SKM-1 treated with dmso at 0.1 percent for 144 hours (cell line): Measurements from ENCODE around the gene NDUFB2.
"Not testable (repeated sequence)": the region's sequence is repeated elsewhere in the genome, so short reads cannot be mapped to it uniquely, and the experiment has no call there.

ENCODE experiments used
- DNase-seq: peaks from one replicate; lab custom pipeline; 2025; ENCODE audit not compliant: unreplicated experiment; lab: John Stamatoyannopoulos, UW

NDUFB2 gene

DNA sequence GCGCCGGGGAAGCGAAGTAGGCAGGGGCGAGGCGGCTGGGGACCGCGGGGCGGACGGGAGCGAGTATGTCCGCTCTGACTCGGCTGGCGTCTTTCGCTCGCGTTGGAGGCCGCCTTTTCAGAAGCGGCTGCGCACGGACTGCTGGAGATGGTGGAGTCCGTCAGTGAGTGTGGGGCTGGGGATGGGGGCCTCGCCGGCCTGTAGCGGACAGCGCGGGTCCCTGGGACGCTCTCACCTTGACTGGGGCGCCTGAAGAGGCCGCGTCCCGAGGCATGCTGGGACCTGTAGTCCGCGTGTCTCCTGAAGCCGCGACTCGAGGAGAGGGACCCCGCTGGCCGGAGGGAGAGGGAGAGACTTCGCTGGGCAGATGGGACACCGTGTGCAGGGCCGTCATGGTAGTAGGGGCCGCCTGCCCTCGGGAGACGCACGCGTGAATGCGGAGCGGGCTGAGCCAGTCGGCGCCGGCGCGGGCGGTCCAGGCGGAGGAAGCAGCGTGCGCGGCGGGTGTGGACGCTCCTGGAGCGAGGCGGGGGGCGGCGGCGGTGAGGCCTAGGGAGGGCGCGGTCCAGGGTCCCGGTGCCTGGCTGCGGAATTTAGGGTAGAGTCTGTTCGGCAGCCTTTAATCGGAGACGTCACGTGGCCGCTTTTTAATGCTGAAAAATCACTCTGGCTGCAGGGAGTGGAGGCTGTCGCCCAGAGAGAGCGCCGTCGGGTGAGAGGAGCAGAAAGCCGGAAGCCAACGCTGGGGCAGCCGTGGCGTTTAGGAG, at the start of gene NDUFB2:
Gene NDUFB2, plus strand, starts transcription at position 29 of the 767 bp plus-strand sequence. Its CDS starts 37 bp downstream, at position 66.
- DNase-seq = peak; percentile 83

GRCh38 chr7:140646931-140647647, 49.4 kb upstream of the NDUFB2 start:
- no peak for DNase-seq

GRCh38 chr7:140649556-140650205, 46.8 kb upstream of the NDUFB2 start:
- no peak for DNase-seq

- DNase-seq = no peak
These were observed 46.1 kb upstream of the NDUFB2 start for GRCh38 chr7:140650367-140650766.

DNA sequence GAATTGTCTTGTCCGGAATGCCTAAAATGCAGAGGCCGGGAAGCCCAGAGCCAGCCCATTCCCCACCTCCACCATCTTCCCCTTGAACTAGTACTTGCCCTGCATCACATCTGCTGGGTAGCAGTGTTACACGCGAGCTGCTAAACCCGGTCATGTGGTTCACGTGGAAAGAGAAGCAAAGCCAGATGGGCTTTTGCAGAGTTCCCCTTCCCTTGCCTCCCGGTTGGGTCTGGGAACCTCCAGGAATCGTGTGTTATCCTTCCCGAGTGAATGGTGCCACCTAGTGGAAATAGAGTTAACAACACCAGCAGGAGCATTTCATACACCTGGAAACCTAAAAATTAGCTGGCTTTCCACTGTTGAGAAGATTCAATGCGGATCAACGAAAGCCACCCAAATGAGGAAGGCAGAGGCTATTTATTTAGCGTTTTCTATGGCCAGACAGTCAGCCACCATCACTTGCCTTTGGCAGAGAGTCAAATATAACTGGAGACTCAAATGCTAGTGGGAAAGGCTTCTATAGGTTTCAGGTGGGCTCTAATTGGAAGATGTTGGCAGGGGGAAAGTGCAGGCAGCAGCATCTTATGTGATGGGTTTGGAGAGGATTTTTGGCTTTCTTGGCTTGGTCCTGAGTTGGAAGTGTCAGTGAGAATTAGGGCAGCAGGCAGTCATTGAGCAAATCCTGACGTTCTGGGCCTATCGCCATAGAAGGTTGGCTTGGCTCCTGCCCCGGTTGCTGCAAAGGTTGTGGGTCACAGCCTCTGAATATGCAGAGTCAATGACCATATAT, 43.0 kb upstream of the NDUFB2 start:
- no peak for DNase-seq

GRCh38 chr7:140654109-140654387, 42.5 kb upstream of the NDUFB2 start:
- no peak for DNase-seq

GRCh38 chr7:140654661-140655060, 41.8 kb upstream of the NDUFB2 start:
- DNase-seq = no peak

GRCh38 chr7:140655511-140656408, 40.7 kb upstream of the NDUFB2 start:
- DNase-seq = no peak

- DNase-seq = peak; percentile 93
These were observed 39.7 kb upstream of the NDUFB2 start for GRCh38 chr7:140656548-140657515.

GRCh38 chr7:140657891-140658290, 38.6 kb upstream of the NDUFB2 start:
- DNase-seq = no peak

- DNase-seq = no peak
These were observed 36.7 kb upstream of the NDUFB2 start for GRCh38 chr7:140659856-140660255.

- DNase-seq = no peak
These were observed 35.4 kb upstream of the NDUFB2 start for GRCh38 chr7:140661124-140661523.

- DNase-seq = not testable (repeated sequence)
These were observed 33.6 kb upstream of the NDUFB2 start for GRCh38 chr7:140662938-140663337.

GRCh38 chr7:140667476-140667875, 29.0 kb upstream of the NDUFB2 start:
- DNase-seq = no peak

- no peak for DNase-seq
These were observed 27.9 kb upstream of the NDUFB2 start for GRCh38 chr7:140668641-140669040.

DNA sequence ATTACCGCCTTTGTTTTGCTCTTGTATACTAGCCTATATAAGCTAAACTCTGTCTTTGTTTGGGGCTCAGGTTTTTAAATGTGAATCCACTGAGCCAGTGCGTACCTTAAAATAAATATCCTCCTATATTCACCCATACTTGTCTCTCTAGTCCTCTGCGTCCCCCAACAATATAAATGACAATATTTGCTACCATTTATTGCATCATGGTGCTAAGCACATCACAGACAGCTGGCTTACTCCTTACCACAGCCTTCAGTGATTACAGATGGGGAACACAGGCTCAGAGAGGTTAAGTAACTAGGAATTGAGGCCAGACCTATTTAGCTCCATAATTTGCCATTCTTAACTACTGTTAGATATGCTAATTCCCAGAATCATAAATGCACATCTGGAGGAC, 27.2 kb upstream of the NDUFB2 start:
- DNase-seq = no peak

DNA sequence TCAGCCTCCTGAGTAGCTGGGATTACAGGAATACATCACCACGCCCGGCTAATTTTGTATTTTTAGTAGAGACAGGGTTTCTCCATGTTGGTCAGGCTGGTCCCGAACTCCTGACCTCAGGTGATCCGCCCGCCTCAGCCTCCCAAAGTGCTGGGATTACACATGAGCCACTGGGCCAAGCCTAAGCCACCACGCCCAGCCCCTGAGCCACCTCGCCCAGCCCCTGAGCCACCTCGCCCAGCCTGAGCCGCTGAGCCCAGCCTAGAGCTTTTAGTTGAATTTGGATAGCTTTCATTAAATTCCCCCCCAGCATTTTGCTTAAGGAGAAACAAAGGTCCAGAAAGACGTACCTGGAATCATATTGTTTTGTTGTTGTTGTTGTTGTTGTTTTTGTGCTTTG, 26.6 kb upstream of the NDUFB2 start:
- not testable (repeated sequence) for DNase-seq

- DNase-seq = no peak
These were observed 26.1 kb upstream of the NDUFB2 start for GRCh38 chr7:140670343-140670935.

DNA sequence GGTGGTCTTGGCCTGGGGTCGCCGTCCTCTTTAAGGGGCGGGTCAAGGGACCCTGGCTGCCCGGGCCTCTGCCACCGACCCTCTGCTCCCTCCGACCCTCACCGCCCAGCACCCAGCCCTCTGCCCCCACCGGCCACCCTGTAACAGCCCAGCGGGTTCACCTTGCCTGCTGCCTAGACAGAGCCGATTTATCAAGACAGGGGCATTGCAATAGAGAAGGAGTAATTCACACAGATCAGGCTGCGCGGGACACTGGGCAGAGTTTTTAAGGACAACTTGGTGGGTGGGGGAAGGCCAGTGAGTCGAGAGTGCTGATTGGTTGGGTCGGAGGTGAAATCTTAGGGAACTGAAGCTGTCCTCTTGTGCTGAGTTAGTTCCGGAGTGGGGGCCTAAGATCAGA, 24.5 kb upstream of the NDUFB2 start:
- no peak for DNase-seq
